Activated naive CD4-positive, alpha-beta T cell treated with anti-CD3 and anti-CD28 coated beads, Interleukin-2, amount 50 U/mL, for 16 hours (primary cell): ENCODE measurements around the gene TUBD1.
"Not testable (repeated sequence)": the region's sequence is repeated elsewhere in the genome, so short reads cannot be mapped to it uniquely, and the experiment has no call there.

Experiments used
- DNase-seq: peaks from one replicate; pipeline ENCODE4 v3.0.0-alpha.2; 2020

The TUBD1 gene

DNA sequence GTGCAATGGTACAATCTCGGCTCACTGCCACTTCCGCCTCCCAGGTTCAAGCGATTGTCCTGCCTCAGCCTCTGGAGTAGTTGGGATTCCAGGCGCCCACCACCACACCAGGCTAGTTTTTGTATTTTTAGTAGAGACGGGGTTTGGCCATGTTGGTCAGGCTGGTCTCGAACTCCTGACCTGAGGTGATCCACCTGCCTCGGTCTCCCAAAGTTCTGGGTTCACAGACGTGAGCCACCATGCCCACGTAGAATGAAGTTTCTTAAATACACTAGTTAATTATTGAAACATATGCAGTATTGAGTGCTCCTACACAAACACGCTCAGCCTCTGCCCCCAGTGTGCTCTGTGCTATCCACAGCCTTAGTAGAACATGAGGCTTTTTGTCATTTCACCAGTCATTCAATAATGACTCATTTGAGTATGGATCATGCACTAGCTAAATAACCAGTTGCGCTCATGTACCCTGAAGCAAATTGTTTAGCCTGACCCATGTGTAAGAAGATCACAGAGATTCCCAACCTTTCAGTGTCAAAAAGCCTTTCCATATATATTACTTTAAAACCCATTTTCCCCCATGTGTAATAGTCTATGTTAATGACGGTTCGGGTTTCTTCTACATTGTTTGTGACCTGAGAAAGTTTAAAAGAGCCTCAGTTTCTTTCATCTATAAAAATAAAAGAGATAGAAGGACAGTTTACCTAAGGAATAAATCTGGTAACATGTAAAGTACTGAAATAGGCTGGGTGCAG, 49.7 kb downstream of the TUBD1 start:
- peak; percentile 67 for DNase-seq

DNA sequence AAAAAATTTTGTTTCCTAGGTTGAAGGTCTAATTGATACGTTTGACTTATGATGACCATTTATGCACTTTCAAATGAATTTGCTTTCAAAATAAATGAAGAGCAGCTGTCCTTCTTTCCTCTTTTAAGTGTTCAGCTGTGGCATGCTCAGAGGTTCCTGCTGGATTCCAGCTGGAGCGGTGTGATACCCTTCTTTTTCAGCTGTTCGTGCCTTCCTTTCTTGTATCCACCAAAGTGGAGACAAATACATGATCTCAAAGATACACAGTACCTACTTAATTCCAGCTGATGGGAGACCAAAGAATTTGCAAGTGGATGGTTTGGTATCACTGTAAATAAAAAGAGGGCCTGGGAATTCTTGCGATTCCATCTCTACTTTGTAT, 50.9 kb downstream of the TUBD1 start:
- DNase-seq = not testable (repeated sequence)

DNA sequence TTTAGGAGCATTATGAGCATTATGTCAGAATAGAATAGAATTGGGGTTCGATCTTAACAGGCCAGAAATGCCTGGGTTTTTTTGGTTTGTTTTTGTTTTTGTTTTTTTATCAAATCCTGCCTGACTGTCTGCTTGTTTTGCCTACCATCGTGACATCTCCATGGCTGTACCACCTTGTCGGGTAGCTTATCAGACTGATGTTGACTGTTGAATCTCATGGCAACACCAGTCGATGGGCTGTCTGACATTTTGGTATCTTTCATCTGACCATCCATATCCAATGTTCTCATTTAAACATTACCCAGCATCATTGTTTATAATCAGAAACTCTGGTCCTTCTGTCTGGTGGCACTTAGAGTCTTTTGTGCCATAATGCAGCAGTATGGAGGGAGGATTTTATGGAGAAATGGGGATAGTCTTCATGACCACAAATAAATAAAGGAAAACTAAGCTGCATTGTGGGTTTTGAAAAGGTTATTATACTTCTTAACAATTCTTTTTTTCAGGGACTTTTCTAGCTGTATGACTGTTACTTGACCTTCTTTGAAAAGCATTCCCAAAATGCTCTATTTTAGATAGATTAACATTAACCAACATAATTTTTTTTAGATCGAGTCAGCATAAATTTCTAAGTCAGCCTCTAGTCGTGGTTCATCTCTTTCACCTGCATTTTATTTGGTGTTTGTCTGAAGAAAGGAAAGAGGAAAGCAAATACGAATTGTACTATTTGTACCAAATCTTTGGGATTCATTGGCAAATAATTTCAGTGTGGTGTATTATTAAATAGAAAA, 51.5 kb downstream of the TUBD1 start:
- DNase-seq = not testable (repeated sequence)

DNA sequence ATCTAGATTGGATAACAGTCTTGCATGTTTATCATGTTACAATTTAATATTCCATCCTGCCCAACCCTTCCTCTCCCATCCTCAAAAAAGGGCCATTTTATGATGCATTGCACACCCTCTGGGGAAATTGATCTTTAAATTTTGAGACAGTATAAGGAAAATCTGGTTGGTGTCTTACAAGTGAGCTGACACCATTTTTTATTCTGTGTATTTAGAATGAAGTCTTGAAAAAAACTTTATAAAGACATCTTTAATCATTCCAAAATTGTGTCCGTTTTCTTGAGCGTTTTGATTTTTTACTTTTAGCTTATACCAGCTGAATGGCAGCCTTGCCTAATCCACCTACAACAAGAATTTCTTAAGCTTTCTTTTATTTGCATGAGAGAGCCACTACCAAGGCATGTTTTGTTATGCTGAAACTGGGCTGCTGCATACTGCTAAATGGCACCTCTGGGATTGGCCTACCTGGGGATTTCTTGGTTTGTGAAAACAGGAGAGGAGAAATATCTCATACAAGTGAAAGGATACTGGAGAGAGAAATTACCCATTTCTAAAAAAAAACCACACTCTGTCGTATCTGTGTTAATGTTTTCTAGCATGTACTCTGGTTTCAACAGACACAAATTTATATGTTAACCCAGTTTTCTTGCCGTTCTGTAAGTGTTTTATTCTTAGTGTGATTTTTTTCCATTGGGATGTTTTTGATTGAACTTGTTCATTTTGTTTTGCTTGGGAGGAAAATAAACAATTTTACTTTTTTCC, 52.2 kb downstream of the TUBD1 start:
- no peak for DNase-seq

DNA sequence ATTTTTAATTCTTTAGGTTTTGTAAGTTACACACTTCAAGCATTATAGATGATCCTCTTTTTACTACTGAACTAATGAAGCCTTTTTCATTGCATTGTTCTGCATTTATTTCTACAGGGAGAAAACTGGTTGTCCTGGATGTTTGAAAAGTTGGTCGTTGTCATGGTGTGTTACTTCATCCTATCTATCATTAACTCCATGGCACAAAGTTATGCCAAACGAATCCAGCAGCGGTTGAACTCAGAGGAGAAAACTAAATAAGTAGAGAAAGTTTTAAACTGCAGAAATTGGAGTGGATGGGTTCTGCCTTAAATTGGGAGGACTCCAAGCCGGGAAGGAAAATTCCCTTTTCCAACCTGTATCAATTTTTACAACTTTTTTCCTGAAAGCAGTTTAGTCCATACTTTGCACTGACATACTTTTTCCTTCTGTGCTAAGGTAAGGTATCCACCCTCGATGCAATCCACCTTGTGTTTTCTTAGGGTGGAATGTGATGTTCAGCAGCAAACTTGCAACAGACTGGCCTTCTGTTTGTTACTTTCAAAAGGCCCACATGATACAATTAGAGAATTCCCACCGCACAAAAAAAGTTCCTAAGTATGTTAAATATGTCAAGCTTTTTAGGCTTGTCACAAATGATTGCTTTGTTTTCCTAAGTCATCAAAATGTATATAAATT, 53.0 kb downstream of the TUBD1 start:
- no peak for DNase-seq

DNA sequence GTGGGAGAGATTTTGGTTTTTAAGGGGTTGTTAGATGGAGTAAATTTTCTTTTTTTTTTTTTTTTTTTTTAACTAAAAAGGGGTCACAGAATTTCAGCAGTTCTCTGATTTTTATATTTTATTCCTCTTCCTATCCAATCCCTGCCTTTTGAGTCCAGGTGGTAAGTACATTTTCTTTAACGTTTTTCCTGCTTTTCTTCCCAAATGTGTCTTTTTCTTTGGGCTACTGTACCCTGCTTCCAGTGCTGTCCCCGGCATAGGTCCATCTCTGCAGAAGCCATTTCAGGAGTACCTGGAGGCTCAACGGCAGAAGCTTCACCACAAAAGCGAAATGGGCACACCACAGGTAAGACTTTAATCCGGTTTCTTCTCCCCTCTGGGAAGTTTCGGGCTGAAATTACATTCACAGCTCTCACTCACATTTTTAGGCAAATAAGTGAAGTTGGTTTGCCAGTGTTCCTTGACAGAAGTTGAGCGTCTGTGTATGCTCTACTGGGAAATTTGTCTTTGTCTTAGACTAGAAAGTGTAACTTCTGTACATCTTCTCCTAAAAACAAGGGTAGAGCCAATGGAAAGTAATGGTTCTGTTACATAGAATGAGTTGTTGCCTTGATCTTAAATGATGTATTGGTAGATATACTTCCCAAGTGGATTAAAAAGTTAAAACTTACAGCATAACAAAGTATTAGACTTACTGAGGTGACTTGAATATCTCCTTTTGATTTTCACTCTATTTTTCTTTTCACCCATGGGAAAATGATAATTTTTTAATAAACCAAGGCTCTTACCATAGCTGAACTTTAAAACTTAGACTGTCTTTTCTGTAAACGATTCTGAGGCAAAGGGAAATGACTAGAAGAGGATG, 54.5 kb downstream of the TUBD1 start:
- DNase-seq = peak; percentile 46

DNA sequence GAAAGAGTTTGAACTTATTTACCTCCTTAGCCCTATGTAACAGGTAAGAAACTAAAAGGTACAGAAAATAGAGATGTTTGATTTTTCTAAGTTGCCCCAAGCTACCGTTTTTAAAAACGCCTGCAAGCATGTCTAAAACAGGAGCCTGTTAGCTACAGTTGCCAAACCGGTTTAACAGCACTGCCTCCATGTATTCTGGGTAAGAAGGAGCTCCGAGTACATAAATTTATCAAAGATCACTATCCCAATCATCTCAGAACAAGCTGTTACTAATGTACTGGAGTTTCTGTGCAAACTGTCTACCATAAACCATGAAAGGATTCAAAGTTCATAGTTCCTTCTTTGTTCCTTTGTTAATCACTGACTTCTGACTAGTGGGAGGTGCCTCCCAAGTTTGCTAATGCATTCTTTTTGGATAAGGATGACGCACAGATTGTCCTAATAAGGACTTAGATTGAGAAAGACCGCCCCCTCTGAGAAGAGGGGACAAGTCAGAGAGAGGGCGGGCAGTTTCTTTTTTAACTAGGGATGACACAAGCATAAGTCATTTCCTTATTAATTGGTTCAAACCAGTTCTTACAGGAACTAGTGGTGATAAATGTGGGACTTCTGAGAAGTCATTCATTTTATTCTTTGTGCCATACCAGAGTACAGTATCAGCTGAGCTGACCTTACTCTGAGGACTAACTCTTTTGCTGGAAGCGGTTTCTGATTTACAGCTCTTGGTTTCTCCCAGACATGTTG, 55.3 kb downstream of the TUBD1 start:
- DNase-seq = peak; percentile 63

DNA sequence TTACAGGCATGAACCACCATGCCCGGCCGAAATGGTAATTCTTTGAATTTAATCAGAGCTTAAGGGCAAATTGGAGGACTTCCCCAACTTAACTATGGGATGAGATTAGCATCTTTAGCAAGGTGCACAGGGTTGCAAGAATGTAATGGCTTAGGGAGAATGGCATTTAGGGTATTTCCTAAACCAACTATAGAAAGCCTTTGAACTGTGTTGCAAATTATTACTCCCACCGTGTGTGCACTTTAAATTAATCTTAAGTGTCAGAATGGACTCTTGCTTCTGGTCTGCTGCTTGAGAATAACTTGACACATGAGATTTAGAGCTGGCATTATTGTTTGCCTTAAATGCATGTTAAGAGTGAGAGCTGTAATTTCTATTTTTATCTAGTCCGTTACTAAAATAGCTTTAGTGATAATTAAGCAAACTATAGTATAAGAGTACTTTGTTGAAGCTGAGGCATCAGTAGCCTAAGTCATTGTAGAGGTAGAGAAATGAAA, 59.8 kb downstream of the TUBD1 start:
- DNase-seq = no peak

DNA sequence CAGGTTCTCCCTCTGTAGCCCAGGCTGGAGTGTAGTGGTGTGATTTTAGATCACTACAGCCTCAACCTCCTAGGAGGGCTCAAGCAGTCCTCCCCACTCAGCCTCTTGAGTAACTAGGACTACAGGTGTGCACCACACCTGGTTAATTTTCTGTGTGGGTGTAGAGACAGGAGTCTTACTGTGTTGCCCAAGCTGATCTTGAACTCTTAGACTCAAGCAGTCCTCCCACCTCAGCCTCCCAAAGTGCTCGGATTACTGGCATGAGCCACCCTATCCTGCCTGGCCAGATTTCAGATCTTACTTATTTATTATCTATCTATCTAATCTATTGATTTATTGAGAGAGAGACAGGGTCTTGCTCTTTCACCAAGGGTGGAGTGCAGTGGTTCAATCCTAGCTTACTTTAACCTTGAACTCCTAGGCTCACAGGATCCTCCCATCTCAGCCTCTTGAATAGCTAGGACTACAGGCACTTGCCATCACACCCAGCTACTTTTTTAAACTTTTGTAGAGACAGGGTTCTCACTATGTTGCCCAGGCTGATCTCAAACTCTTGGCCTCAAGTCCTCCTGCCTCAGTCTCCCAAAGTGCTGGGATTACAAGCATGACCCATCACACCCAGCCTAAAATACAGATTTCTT, 61.8 kb downstream of the TUBD1 start:
- no peak for DNase-seq

DNA sequence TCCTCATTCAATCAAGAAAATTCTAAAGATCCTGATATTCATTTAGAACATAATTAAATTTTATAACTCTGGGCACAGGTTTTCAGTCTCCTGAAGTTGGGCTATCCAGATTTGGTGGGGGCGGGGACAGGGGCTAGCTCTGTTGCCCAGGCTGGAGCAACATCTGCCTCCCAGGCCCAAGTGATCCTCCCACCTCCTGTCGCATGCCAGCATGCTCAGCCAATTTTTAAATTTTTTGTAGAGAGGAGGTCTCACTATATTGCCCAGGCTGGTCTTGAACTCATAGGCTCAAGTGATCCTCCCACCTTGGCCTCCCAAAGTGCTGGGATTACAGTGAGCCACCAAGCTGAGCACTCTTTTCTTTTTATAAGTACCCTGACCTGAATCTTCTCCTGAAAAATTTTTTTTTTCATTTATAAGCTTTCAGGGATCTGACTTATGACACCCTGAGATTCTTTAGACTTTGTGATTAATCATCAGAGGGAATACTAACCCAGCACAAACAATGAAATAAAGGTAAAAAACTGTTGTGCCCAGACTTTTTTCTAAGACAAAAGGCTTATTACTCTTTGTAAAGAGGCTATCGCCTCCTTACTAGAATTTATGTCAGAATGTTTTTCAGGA, 62.6 kb downstream of the TUBD1 start:
- no peak for DNase-seq

DNA sequence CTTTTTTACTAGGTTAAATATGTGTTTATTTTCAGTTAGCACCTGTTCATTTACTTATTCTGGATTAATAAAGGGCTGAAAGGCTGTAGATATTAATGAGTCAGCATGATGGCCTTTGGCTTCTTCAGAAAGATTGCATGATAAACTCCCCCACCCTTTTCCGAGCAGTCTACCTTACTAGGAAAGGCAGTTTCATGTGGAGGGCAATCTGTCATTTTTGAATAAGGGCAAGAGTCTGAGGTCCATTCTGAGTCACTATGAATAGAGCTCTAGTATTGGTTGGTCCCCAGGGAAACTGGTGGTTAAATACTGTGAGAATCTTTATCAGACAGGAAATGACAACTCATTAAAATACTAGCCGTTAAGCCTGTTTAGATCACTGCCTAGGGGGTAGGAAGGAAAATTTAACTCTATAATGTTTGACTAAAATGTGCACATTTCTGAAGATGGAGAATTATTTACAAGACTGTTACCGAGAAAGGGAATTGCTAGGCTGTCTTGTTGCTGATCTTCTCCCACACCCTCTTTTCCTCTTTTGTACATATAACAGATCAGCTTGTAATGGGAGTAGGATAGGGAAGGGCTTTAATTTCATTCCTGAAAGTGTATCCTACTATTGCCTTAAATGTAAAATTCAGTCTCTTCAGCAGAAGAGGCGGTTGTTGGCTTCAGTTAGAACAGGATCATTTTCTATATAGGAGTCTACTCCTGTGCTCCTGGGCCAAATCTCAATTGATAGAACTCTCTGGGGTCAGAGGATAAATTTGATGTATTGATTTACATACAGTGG, 63.3 kb downstream of the TUBD1 start:
- no peak for DNase-seq

DNA sequence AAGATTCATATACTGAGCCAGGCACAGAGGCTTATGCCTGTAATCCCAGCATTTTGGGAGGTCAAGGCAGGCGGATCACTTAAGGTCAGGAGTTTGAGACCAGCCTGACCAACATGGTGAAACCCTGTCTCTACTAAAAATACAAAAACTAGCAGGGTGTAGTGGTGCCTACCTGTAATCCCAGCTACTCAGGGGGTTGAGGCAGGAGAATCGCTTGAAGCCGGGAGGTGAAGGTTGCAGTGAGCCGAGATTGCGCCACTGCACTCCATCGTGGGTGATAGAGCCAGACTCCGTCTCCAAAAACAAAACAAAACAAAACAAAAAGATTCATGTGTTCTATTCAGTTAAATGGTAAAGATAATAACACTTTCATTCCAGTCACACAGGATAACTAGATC, 63.9 kb downstream of the TUBD1 start:
- not testable (repeated sequence) for DNase-seq

DNA sequence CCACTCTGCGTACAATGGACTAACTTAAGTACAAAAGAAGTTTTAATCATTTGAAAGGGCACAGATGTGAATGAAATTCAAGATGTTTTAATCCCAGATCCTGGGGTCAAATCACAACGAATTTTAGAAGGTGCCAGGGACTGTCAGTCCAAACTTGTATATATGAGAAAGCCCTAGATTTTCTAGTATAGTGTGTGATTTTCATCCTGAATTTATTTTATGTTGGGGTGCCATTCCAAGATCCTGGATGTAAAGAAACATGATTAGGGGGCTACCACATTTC, 64.3 kb downstream of the TUBD1 start:
- DNase-seq = no peak

DNA sequence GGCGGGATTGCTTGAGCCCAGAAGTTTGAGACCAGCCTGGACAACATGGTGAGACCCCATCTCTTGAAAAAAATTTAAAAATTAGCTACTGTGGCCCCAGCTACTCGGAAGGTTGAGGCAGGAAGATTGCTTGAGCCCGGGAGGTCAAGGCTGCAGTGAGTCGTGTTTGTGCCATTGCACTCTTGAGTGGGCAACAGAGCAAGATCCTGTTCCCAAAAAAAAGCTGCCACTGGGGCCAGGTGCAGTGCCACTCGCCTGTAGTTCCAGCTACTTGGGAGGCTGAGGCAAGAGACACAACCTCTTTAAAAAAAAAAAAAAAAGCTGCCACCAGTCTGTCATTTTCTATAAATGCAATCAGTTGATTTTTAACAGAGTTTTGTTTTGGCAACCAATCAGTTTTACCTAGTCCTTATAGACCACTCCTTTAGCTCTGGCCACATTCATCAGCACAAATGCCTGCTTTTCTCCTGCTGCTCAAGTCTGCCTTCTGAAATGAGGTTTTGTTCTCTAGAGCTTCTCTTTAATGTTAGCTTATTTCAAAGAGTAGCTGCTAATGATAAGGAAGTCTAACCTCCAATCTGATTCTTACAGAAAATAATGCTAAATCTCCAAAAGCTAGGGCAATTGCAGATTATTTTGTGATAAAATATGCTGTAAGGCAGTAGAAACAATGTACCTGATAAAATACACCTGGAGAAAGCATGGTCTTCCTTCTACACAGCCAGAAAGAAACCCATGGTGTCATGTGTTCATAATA, 64.8 kb downstream of the TUBD1 start:
- no peak for DNase-seq

DNA sequence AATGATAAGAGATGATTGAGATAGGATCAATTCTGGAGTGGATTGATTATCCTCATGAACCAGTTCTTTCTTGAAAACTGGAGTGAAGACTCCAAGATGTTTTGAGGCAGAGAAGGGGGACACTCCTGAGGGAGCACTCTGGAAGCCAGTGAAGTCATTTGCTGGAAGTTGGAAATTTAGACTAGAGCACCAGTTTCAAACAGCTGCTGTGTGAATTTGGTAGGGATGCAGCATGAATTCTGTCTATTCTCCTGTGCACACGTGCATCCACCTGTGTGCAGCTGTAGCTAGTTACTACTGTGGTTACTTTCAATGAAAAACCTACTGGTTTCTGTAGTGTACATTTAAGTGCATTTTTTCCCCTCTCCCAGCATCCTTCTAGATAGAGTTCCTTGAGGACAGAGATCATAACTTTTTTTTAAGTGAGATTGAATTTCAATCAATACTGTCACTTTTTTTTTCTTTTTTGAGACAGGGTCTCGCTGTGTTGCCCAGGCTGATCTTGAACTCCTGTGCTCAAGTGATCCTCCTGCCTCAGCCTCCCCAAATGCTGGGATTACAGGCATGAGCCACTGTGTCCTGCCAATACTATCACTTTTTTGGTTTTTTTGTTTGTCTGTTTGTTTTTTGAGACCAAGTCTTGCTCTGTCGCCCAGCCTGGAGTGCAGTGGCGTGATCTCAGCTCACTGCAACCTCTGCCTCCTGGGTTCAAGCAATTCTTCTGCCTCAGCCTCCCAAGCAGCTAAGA, 65.9 kb downstream of the TUBD1 start:
- no peak for DNase-seq

DNA sequence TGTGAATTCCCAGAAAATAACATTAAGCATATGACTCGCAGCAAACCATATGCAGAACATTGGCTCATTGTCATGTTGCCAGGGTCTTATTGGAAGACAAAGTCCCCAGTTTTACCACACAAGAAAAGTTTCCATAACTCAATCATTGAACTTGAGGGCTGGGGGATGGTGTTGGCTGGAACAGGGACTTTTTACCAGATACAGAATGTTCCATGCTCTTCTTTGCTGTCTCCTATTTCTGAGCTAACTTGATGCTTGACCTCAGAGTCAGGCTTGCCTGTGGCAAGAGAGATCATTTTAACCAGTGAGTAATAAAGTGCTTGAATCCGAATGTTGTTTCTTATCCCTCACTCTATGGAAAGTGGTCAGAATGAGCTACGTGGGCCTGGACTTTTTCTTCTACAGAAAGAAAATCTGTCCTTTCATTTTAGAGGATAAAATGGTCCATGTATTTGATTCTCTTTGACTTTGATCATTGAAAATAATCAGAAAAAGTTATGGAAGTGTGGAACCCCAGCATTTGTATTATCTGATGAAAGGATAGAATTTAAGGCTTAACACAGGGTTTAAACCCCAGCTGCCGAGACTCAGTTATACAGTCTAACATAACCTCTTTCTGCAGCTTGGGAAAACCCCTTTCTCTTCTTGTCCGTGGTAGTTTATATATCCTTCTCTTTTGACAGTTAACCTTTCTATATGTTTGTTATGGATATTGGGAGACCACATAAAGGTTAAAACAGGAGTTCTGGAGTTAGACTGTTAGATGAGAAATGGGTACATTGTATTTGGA, 67.0 kb downstream of the TUBD1 start:
- DNase-seq = no peak

DNA sequence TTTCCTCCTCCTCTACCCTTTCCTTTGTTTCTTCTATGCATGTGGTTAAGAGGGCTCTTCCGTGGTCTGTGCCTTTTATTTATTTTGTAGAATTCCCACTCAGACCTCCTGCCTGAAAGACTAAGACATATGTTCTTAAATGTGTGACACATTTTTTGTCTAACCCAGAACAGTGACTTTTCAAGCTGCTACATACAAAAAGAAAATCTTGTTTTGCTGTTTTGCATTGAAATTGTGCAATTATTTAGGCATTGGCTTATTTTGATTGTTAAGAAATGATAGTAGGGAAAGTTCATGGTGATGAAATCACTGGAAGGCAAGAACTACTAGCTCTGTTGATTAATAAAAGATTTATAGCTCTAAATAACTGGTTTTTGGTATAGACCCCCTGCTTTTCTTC, 76.8 kb downstream of the TUBD1 start:
- DNase-seq = no peak
